Right lobe of liver (tissue), 6 donors: Measurements from ENCODE around the gene ATRNL1. TPM values are rescaled to one million over a fixed set of nuclear protein-coding genes. Genes with fewer than 3 reads are reported as not detected.

Experiments used
- ATAC-seq, 4 donors: fragments of 200-7000 bp; cut with Tn5 transposase; one replicate each; pipeline ENCODE4 v1.9.1; 2020; ENCODE audit warnings: mild to moderate bottlenecking in 4 of 4, moderate library complexity in 4 of 4
- DNase-seq, 3 donors: peaks; one replicate each; pipeline ENCODE4 v3.0.0-alpha.2; 2020
- H3K27ac ChIP-seq, 3 donors: fragments of 200-600 bp; one replicate each; pipeline ENCODE4 v1.8.0; 2022
- H3K27me3 ChIP-seq, 2 donors: fragments of 200-600 bp; one replicate each; pipeline ENCODE4 v1.8.0; 2022
- H3K36me3 ChIP-seq, 4 donors: fragments of 200-600 bp; sonication (generic) in 1 of 4; one replicate each; pipeline versions ENCODE4 v1.5.1 to v1.8.0; 2017 to 2022; ENCODE audit warnings: control low read depth in 1 of 4
- H3K4me1 ChIP-seq, 4 donors: fragments of 200-600 bp; sonication (generic) in 1 of 4; one replicate each; pipeline versions ENCODE4 v1.5.1 to v1.8.0; 2017 to 2022; ENCODE audit warnings: control low read depth in 1 of 4
- H3K4me3 ChIP-seq, 3 donors: fragments of 200-600 bp; one replicate each; pipeline ENCODE4 v1.8.0; 2022
- H3K9me3 ChIP-seq, 4 donors: fragments of 200-600 bp; sonication (generic) in 1 of 4; one replicate each; pipeline versions ENCODE4 v1.5.1 to v1.8.0; 2017 to 2022; ENCODE audit warnings: control low read depth in 1 of 4
- CTCF ChIP-seq, 4 donors: fragments of 200-600 bp in 3 of 4; fragments of 450-650 bp in 1 of 4; IDR thresholded peaks; one replicate each; pipeline versions ENCODE4 v1.5.1 to v1.8.0; 2016 to 2022; ENCODE audit warnings: antibody characterized with exemption in 4 of 4, mild to moderate bottlenecking in 2 of 4
- POLR2A ChIP-seq: fragments of 450-650 bp; IDR thresholded peaks from one replicate; pipeline ENCODE4 v1.6.1; 2017; ENCODE audit warnings: antibody characterized with exemption, mild to moderate bottlenecking
- WGBS: methylation state at CpG from one replicate; pipeline ENCODE4 v1.1.6; 2018; ENCODE audit warnings: low coverage, low lambda C conversion rate; ENCODE audit not compliant: insufficient coverage; ENCODE audit errors: missing lambda C conversion rate; 5-methylcytosine and 5-hydroxymethylcytosine counted together
- intact Hi-C, 2 donors: fragments of 100-400 bp; cut with DNase I; formaldehyde crosslinking; loops; one replicate each; pipeline versions ENCODE4 v1.11.2 to v1.14.1; 2022
- total RNA-seq, 6 experiments: library from RNA; depleted of rRNA in 2 of 6; stranded (reverse); fragments of >200 nt in 2 of 6; fragmentation: NEBNext Ultra II Directional in 3 of 6; extraction: Animal tissue kit (Norgen Biotek cat#: 25700) in 3 of 6; gene quantifications; one replicate each; pipeline versions ENCODE4 v1.1.0 to v1.2.4, GENCODE V29; 2016 to 2023
- donor health status: DM: no; HTN: yes; CAD: no.
- donor health status: DM: no; HTN: no; CAD: no.
- donor health status: DM: no; HTN: no; CAD: no.
- donor health status: DM: no; HTN: yes; CAD: no.
- donor health status: DM: no; HTN: yes; CAD: no.

ATRNL1 gene
- total RNA-seq, 6 experiments from 2014 or later, result 0.81 to 5.3 (median 2.6) TPM

GRCh38 chr10:115921795-115922194, 828.6 kb downstream of the ATRNL1 start:
- no peak for DNase-seq
- H3K4me1 ChIP-seq, result no peaks in the 10 kb centered on the region
- WGBS, result 67% methylated on average over 4 of the region's 4 CpGs
- H3K27me3 ChIP-seq, result no peaks in the 10 kb centered on the region
- TF ChIP-seq CTCF (IDR thresholded peaks at IDR 0.05) (no peak), POLR2A (no peak)
- H3K36me3 ChIP-seq, result no peaks in the 10 kb centered on the region
- H3K27ac ChIP-seq, result no peak overlapping the region
- no peak overlapping the region for H3K4me3 ChIP-seq
- ATAC-seq, result no peak
- H3K9me3 ChIP-seq, result no peaks in the 10 kb centered on the region
- intact Hi-C loops, result no loop called here

GRCh38 chr10:115931309-115931708, 838.1 kb downstream of the ATRNL1 start:
- H3K27me3 ChIP-seq, result no peaks in the 10 kb centered on the region
- no peak overlapping the region for H3K27ac ChIP-seq
- TF ChIP-seq POLR2A, result no peak
- TF ChIP-seq CTCF (IDR thresholded peaks at IDR 0.05), result no peak
- intact Hi-C loops, result no loop called here
- H3K4me3 ChIP-seq, result no peak overlapping the region
- 88% methylated on average over 2 of the region's 2 CpGs for WGBS
- no peaks in the 10 kb centered on the region for H3K4me1 ChIP-seq
- H3K36me3 ChIP-seq, result no peaks in the 10 kb centered on the region
- ATAC-seq (no peak), DNase-seq (no peak)
- H3K9me3 ChIP-seq, result no peaks in the 10 kb centered on the region

DNA sequence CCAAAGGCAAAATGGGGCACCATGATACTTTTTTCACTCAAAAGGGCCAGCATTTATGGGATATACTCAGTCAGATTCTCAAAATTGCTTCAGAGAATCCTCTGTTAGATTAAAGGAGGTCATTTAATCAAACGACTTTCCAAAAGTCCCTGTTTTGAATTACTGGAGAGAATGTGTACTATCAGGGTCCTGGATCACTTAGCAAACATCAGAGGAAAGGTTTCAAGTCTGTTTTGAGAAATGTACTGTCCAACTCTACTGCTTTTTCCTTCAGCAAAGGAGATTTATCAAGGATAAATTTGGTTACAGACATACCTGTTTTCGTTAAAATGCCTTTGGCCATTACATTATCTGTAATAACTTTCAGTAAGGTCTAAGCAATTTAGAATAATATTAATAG, 838.9 kb downstream of the ATRNL1 start:
- ATAC-seq (no peak), DNase-seq (no peak)
- Histone ChIP-seq H3K4me1 (no peaks in the 10 kb centered on the region), H3K9me3 (no peaks in the 10 kb centered on the region), H3K4me3 (no peak overlapping the region), H3K27me3 (no peaks in the 10 kb centered on the region), H3K27ac (no peak overlapping the region), H3K36me3 (no peaks in the 10 kb centered on the region)
- intact Hi-C loops, result no loop called here
- no peak for TF ChIP-seq CTCF (IDR thresholded peaks at IDR 0.05)
- no peak for TF ChIP-seq POLR2A
- WGBS, result 55% methylated on average over 2 of the region's 2 CpGs

GRCh38 chr10:115933098-115933497, 839.9 kb downstream of the ATRNL1 start:
- Histone ChIP-seq H3K27ac (no peak overlapping the region), H3K4me1 (no peaks in the 10 kb centered on the region), H3K9me3 (no peaks in the 10 kb centered on the region), H3K4me3 (no peak overlapping the region), H3K36me3 (no peaks in the 10 kb centered on the region), H3K27me3 (no peaks in the 10 kb centered on the region)
- TF ChIP-seq CTCF (IDR thresholded peaks at IDR 0.05) (no peak), POLR2A (no peak)
- no peak for DNase-seq
- no peak for ATAC-seq
- intact Hi-C loops, result no loop called here
- 80% methylated on average over 1 of the region's 2 CpGs for WGBS

DNA sequence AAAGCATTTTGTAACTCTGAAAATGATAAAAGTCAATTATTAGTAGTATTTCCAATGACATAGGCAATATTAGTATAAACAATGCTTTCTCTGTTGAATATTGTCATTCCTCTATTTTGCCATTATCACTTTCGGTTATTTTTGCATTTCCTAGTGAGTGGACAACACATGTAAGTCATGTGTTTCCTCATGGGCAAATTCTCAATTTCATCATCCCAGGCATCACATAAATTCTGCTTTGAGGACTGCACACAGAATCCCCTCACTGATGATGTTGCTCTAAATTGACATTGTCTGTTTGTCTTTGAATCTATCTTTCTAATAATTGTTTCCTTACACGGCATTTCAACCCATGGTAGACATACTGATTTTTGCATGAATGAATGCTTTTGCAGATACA, 842.6 kb downstream of the ATRNL1 start:
- no peaks in the 10 kb centered on the region for H3K36me3 ChIP-seq
- no peak for ATAC-seq
- no peak overlapping the region for H3K4me3 ChIP-seq
- 64% methylated on average over 2 of the region's 2 CpGs for WGBS
- DNase-seq, result no peak
- TF ChIP-seq CTCF (IDR thresholded peaks at IDR 0.05) (no peak), POLR2A (no peak)
- H3K27ac ChIP-seq, result no peak overlapping the region
- intact Hi-C loops, result no loop called here
- no peaks in the 10 kb centered on the region for H3K4me1 ChIP-seq
- no peaks in the 10 kb centered on the region for H3K27me3 ChIP-seq
- no peaks in the 10 kb centered on the region for H3K9me3 ChIP-seq
